BJ (cell line): ENCODE measurements around the gene IL11. TPM values are rescaled to one million over a fixed set of nuclear protein-coding genes. Genes with fewer than 3 reads are reported as not detected.

ENCODE experiments used
- CTCF ChIA-PET: fragments of 350-600 bp; formaldehyde crosslinking; extraction: SDS; loops from one replicate; lab custom pipeline; 2021; ENCODE audit warnings: antibody characterized with exemption, inconsistent platforms; lab: Yijun Ruan, JAX
- POLR2A ChIA-PET: fragments of 300-600 bp; sonication (Branson Sonifier 250); formaldehyde crosslinking; extraction: SDS; loops from one replicate; lab custom pipeline; 2021; ENCODE audit warnings: antibody characterized with exemption; lab: Charles Lee
- DNase-seq: peaks from one replicate; pipeline ENCODE4 v3.0.0-alpha.2; 2011; ENCODE audit warnings: low read depth
- H3K27me3 ChIP-seq: 2 replicates; pipeline ENCODE4 v1.6.0; 2011; ENCODE audit warnings: low read length; ENCODE audit not compliant: control insufficient read depth, insufficient read depth
- H3K36me3 ChIP-seq: 2 replicates; pipeline ENCODE4 v1.5.1; 2011; ENCODE audit warnings: low read length; ENCODE audit not compliant: control insufficient read depth, insufficient read depth
- H3K4me3 ChIP-seq: 2 replicates; pipeline ENCODE4 v1.5.1; 2011; ENCODE audit warnings: low read depth, mild to moderate bottlenecking, control low read depth, low read length
- polyA plus RNA-seq: library from polyadenylated mRNA; depleted of rRNA; stranded (reverse); fragments of >200 nt; gene quantifications from 2 replicates; pipeline ENCODE4 v1.2.3, GENCODE V29; 2011
- TF ChIP-seq, protein P1 (sequence below): IDR thresholded peaks from 2 replicates; pipeline ENCODE4 v1.5.1; 2011; ENCODE audit warnings: low read depth, mild to moderate bottlenecking, control low read depth, inconsistent platforms, low read length, moderate library complexity; ENCODE audit not compliant: insufficient read depth

Gene IL11
- polyA plus RNA-seq, 1 experiment = 16.4 TPM

DNA sequence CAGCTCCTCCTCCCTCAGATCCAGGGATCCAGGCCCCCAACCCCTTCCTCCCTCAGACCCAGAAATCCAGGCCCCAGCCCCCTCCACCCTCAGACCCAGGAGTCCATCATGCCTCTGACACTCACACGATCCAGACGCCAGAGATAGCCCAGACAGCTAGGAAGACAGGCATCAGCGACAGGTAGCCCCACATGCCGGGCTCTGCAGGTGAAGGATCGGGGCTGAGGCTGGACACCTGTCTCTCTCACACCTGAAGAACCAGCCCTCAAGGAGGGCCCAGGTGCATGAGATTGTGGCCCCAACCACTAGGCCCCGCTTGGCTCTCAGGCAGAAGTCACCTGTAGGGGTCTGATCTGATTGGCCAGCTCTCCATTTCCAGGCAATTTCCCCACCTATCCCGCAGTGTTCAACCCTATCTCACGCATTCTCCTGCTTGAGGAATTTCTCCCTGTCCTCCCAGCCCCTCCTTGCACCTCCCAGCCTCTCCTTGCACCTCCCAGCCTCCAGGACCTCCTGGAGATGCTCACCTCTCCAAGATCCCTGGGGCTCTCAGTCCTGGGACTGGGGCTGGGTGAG, 49.3 kb downstream of the IL11 start:
- CTCF ChIA-PET = interaction anchor here (0.7 to 1.4 kb wide), 3 partner anchors 14 to 20 kb away, joined by 3 read pairs; no protein-coding TSS in a partner anchor
- TF ChIP-seq, protein P1, sequence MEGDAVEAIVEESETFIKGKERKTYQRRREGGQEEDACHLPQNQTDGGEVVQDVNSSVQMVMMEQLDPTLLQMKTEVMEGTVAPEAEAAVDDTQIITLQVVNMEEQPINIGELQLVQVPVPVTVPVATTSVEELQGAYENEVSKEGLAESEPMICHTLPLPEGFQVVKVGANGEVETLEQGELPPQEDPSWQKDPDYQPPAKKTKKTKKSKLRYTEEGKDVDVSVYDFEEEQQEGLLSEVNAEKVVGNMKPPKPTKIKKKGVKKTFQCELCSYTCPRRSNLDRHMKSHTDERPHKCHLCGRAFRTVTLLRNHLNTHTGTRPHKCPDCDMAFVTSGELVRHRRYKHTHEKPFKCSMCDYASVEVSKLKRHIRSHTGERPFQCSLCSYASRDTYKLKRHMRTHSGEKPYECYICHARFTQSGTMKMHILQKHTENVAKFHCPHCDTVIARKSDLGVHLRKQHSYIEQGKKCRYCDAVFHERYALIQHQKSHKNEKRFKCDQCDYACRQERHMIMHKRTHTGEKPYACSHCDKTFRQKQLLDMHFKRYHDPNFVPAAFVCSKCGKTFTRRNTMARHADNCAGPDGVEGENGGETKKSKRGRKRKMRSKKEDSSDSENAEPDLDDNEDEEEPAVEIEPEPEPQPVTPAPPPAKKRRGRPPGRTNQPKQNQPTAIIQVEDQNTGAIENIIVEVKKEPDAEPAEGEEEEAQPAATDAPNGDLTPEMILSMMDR = no peak

DNA sequence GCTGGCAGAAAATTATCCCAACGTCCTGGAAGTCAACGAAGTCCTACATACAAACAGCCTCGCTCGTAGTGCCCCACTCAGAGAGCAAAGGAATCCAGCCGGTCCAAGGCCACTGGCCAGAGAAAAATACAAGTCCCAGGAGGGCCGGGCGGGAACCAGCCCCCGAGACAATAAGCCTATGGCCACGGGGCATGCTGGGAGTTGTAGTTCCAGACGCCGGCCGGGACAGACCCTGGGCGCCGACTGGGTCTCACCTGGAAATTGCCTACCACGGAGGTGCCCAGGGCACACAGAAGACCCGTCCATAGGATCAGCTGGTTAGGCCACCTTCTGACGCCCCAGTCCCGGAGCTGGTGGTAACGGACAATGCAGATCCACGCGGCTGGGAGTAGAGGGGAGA, 50.5 kb downstream of the IL11 start:
- ChIA-PET POLR2A (no interaction called here), CTCF (interaction anchor here (0.8 to 1.0 kb wide), 2 partner anchors 20 to 28 kb away, joined by 3 to 4 read pairs; partner anchors contain the start of gene KMT5C)
- DNase-seq = no peak
- Histone ChIP-seq H3K36me3 (no peaks in the 10 kb centered on the region), H3K4me3 (no peak overlapping the region), H3K27me3 (no peaks in the 10 kb centered on the region)
- TF ChIP-seq, protein P1 = no peak

More for the DNA sequence above, 49.3 kb downstream of the IL11 start:
- H3K36me3 ChIP-seq = no peaks in the 10 kb centered on the region
- POLR2A ChIA-PET = no interaction called here
- DNase-seq = no peak
- H3K27me3 ChIP-seq = no peaks in the 10 kb centered on the region
- no peak overlapping the region for H3K4me3 ChIP-seq

DNA sequence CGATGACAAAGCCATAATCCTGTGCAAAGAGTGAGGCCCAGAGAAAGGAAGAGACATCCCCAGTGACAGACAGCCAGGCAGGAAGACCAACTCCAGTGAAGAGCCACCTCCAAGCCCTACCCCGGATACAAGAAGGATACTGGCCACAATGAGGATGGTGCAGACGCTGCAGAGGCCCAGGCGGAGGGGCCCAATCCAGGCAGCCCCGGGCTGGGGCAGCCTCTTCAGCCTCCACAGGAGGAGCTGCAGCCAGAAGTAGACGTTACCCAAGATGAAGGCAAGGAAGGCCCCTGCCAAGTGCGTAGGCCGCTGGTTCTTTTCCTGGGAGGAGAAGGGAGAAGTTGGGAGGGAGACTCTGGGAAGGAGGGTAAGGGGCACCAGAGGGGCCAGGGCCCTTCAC, 53.6 kb downstream of the IL11 start:
- ChIA-PET POLR2A (no interaction called here), CTCF (interaction anchor here (5.0 kb wide), 1 partner anchor 15 kb away, joined by 30 read pairs; no protein-coding TSS in a partner anchor)
- TF ChIP-seq, protein P1 = no peak
- H3K27me3 ChIP-seq = no peaks in the 10 kb centered on the region
- no peaks in the 10 kb centered on the region for H3K36me3 ChIP-seq
- H3K4me3 ChIP-seq = no peak overlapping the region
- DNase-seq = no peak

DNA sequence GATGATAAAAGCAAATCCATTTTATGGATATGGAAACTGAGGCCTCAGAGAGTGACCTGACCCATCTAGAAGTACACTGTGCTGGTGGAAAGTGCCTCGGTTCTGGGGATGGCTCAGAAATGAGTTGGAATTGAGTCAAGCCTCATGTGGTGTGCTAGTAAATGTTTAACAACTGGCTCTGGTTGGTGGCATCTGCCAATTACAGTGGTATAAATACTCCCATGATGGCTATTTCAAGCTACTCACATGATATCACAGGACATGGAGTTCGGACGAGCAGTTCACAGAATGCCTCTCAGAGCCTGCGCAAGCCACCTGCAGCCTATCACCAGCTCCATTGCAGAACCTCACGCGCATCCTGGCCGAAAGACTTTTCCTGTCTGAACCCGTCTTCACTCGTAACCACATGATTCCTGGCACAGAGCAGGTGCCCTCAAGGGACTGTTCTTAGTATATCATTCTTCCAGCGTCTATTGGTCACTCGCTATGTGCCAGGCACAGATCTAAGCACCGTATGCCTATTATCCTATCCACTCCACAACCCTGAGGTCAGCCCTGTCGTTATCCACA, 54.2 kb downstream of the IL11 start:
- Histone ChIP-seq H3K27me3 (no peaks in the 10 kb centered on the region), H3K36me3 (no peaks in the 10 kb centered on the region), H3K4me3 (no peak overlapping the region)
- ChIA-PET CTCF (interaction anchor here (5.0 kb wide), 1 partner anchor 15 kb away, joined by 30 read pairs; no protein-coding TSS in a partner anchor), POLR2A (no interaction called here)
- DNase-seq = no peak
- TF ChIP-seq, protein P1 = no peak

DNA sequence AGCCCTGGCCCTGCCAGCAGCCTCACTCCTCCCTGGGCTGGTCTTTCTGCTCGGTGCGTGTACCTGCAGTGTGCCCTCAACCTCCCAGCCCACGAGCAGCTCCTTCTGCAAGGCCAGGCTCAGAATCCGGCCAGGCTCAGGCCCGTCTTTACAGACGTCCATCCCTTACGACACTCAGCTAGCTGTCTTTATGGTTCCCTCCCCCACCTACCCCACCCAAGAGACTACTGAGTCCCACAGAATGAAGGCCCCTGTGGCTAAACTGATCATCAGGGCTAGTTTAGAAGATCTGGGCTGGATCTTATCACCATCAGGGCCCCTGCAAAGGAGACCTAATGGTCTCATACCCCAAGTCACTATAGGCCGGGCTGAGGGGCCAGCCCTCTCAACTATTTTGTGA, 55.9 kb downstream of the IL11 start:
- CTCF ChIA-PET = interaction anchor here (5.0 kb wide), 1 partner anchor 13 kb away, joined by 30 read pairs; no protein-coding TSS in a partner anchor
- no peaks in the 10 kb centered on the region for H3K36me3 ChIP-seq
- POLR2A ChIA-PET = no interaction called here
- H3K4me3 ChIP-seq = no peak overlapping the region
- DNase-seq = no peak
- TF ChIP-seq, protein P1 = no peak
- no peaks in the 10 kb centered on the region for H3K27me3 ChIP-seq
